Measurements from ENCODE around the gene SCAP.

DNA sequence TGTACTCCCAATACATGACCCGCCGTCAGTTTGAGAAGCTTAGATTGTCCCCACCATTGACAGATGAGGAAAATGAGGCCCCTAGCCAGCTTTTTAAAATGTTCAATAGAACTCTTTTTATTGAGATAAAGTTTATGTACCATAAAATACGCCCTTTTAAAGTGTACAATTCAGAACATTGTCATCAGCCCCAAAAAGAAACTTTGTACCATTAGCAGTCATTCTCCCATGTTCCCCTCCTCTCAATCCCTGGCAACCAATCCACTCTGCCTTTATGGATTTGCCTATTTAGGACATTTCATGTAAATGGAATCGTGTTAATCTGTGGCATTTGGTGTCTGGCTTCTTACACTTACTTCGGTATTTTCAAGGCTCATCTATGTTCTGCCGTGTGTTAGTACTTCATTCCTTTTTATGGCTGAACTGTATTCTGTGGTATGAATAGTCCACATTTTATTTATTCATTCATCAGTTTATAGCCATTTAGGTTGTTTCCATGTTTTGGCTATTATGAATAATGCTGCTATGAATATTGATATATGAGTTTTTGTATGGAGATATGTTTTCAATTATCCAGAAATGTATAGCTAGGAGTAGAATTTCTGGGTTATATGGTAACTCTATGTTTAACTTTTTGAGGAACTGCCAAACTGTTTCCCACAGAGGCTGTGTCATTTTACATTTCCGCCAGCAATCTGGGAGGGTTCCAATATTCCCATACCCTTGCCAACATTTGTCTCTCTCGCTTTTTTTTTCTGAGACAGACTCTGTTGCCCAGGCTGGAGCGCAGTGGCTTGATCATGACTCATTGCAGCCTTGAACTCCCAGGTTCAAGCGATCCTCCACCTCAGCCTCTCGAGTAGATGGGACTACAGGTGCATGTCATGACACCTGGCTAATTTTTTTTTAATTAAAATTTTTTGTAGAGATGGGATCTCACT, 110.3 kb downstream of the SCAP start:
- TF ChIP-seq, protein P1, sequence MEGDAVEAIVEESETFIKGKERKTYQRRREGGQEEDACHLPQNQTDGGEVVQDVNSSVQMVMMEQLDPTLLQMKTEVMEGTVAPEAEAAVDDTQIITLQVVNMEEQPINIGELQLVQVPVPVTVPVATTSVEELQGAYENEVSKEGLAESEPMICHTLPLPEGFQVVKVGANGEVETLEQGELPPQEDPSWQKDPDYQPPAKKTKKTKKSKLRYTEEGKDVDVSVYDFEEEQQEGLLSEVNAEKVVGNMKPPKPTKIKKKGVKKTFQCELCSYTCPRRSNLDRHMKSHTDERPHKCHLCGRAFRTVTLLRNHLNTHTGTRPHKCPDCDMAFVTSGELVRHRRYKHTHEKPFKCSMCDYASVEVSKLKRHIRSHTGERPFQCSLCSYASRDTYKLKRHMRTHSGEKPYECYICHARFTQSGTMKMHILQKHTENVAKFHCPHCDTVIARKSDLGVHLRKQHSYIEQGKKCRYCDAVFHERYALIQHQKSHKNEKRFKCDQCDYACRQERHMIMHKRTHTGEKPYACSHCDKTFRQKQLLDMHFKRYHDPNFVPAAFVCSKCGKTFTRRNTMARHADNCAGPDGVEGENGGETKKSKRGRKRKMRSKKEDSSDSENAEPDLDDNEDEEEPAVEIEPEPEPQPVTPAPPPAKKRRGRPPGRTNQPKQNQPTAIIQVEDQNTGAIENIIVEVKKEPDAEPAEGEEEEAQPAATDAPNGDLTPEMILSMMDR (IDR thresholded peaks at IDR 0.05), result no peak
- TF ChIP-seq SIN3A (IDR thresholded peaks at IDR 0.05; ENCODE audit: borderline replicate concordance, low read depth, low read length), result no peak
- peak; percentile 49 for TF ChIP-seq JUND (IDR thresholded peaks at IDR 0.05)
- TF ChIP-seq SMC3 (IDR thresholded peaks at IDR 0.05; ENCODE audit: low read depth, low read length), result no peak
- peak; percentile 94 for TF ChIP-seq NFIC (IDR thresholded peaks at IDR 0.05; ENCODE audit: borderline replicate concordance)
- TF ChIP-seq, protein P2, sequence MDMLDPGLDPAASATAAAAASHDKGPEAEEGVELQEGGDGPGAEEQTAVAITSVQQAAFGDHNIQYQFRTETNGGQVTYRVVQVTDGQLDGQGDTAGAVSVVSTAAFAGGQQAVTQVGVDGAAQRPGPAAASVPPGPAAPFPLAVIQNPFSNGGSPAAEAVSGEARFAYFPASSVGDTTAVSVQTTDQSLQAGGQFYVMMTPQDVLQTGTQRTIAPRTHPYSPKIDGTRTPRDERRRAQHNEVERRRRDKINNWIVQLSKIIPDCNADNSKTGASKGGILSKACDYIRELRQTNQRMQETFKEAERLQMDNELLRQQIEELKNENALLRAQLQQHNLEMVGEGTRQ (IDR thresholded peaks at IDR 0.05; ENCODE audit: borderline replicate concordance, low read depth, low read length), result no peak
- TF ChIP-seq YY1 (IDR thresholded peaks at IDR 0.05; ENCODE audit: low read depth), result no peak
- TF ChIP-seq POLR2AphosphoS5 (IDR thresholded peaks at IDR 0.05; ENCODE audit: low read depth, low read length), result no peak
- TF ChIP-seq PBX3 (IDR thresholded peaks at IDR 0.05), result peak; percentile 65
- no peak for TF ChIP-seq RCOR1 (IDR thresholded peaks at IDR 0.05; ENCODE audit: low read length)
- TF ChIP-seq TCF12 (IDR thresholded peaks at IDR 0.05), result peak; percentile 69; the same call in 1 of the 2 replicates

All from SK-N-SH (cell line).